Omental fat pad (tissue), 4 donors: ENCODE measurements around the gene APOL6. TPM values are rescaled to one million over a fixed set of nuclear protein-coding genes. Genes with fewer than 3 reads are reported as not detected.

ENCODE experiments used
- ATAC-seq: fragments of 150-250 bp; one replicate; pipeline ENCODE4 v1.9.1; 2016; ENCODE audit warnings: mild to moderate bottlenecking, moderate library complexity; ENCODE audit not compliant: low FRiP score
- DNase-seq: peaks from one replicate; pipeline ENCODE4 v3.0.0-alpha.2; 2019; ENCODE audit warnings: low spot score
- total RNA-seq, 4 donors: library from RNA; depleted of rRNA; stranded (reverse); fragments of >200 nt; gene quantifications; one replicate each; pipeline ENCODE4 v1.1.0, GENCODE V29; 2016
- TF ChIP-seq, protein P1 (sequence below), 3 donors: fragments of 450-650 bp; IDR thresholded peaks; one replicate each; pipeline ENCODE4 v1.5.1; 2016 to 2017; ENCODE audit warnings: antibody characterized with exemption in 3 of 3, mild to moderate bottlenecking in 3 of 3, moderate library complexity in 2 of 3

The APOL6 gene
- total RNA-seq, 4 donors from 2014 or later, result 53.8 to 104 (median 75.1) TPM

DNA sequence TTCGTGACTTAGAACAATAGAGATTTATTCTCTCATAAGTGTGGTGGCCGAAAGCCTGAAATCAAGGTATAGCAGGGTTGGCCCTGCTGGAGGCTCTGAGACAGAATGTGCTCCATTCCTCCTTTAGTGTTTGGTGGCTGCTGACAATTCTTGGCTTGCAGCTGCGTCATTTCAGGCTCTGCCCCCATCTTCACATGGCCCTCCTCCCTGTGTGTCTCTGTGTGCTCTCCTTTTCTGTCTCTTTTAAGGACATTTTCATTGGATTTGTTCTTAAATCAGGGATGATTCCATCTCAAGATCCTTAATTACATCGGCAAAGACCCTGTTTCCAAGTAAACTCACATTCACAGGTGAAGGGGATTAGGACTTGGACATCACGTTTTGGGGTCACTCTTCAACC lies 10.2 kb upstream of the APOL6 start:
- DNase-seq, result no peak
- TF ChIP-seq, protein P1, sequence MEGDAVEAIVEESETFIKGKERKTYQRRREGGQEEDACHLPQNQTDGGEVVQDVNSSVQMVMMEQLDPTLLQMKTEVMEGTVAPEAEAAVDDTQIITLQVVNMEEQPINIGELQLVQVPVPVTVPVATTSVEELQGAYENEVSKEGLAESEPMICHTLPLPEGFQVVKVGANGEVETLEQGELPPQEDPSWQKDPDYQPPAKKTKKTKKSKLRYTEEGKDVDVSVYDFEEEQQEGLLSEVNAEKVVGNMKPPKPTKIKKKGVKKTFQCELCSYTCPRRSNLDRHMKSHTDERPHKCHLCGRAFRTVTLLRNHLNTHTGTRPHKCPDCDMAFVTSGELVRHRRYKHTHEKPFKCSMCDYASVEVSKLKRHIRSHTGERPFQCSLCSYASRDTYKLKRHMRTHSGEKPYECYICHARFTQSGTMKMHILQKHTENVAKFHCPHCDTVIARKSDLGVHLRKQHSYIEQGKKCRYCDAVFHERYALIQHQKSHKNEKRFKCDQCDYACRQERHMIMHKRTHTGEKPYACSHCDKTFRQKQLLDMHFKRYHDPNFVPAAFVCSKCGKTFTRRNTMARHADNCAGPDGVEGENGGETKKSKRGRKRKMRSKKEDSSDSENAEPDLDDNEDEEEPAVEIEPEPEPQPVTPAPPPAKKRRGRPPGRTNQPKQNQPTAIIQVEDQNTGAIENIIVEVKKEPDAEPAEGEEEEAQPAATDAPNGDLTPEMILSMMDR (IDR thresholded peaks at IDR 0.05), result no peak
- ATAC-seq, result no peak

DNA sequence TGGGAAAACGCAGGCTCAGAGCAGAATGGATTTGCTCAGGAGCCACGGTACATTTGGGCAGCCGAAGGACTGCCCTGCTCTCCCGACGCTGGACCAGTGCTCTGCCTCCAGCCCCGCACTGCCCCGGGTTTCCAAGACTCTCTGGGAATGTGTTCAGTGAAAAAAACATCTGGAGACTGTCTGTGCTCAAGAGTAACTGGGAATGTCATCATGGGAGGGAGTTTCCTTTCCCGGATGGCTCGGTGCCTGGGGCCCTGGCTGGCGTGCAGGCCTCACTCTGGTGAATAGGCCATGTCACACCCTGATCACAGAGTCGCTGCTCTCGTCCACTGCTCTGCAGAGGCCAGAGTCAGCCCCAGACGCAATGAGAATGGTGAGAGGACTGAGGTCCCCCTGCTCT lies 9.8 kb upstream of the APOL6 start:
- ATAC-seq, result peak; percentile 71
- no peak for DNase-seq
- TF ChIP-seq, protein P1 (IDR thresholded peaks at IDR 0.05), result no peak

DNA sequence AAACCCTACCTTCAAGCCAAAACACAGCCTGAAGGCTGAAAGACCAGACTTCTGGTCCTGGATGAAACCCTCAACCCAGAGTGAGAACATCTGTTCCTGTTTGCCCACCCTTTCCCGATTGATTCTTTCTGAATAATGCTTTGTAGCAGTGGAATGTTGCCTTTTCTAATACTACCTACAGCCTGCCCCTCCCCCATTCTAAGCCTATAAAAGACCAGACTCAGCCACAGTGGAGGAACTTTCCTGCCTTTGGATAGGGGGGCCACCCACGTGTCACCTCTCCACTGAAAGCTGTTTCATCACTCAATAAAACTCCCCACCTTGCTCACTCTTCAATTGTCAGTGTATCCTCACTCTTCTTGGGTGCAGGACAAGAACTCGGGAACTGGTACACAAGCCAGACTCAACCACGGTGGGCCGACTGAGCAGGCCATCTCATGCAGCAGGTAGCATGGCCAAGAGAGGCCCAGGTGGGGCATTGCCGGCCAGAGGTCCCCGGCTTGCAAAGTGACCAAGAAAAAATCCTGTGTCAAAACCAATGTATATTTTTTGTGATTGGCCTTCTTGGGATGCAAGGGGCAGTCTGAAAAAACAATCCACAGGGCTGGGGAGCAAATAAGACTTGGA lies 6.6 kb upstream of the APOL6 start:
- DNase-seq, result no peak
- TF ChIP-seq, protein P1 (IDR thresholded peaks at IDR 0.05), result no peak
- ATAC-seq, result no peak

DNA sequence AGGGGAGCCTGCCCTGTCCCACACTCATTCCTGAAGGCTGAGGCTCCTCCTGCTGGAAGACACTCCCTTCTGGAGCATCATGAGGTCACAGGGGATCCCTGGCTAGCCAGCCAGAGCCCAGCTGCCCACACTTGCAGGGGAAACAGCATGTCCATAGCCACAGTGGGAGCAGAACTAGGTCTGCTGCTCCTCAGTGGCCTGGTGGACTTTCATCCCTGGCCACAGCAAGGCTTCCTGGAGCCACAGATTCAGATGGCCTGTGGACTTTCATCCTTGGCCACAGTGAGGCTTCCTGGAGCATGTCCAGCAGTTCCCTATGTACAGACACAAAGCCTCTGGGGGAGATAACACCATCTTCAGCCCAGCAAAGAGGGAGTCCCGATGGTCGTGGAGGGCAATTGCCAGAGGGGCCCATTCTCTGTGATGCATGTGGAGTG lies 5.9 kb upstream of the APOL6 start:
- ATAC-seq (no peak), DNase-seq (no peak)
- TF ChIP-seq, protein P1 (IDR thresholded peaks at IDR 0.05), result no peak

DNA sequence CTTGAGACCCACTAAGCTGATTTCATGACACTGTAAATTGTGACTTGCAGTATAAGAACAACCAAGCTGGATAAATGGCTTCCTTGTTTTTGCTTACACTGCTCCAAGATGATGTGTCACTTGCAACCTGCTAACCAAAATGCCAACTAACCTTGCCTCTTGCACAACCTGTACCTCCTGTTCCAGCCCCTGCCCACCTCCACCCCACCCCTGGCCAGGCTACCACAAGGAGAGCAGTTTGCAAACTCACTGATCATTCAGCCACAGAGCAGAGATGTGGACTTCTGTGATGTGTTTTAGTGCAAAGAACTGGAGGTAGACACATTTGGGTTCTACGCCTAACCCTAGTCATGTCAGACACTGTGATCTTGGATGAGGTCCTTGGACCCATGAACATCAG lies 4.3 kb upstream of the APOL6 start:
- DNase-seq (no peak), ATAC-seq (no peak)
- TF ChIP-seq, protein P1 (IDR thresholded peaks at IDR 0.05), result no peak

DNA sequence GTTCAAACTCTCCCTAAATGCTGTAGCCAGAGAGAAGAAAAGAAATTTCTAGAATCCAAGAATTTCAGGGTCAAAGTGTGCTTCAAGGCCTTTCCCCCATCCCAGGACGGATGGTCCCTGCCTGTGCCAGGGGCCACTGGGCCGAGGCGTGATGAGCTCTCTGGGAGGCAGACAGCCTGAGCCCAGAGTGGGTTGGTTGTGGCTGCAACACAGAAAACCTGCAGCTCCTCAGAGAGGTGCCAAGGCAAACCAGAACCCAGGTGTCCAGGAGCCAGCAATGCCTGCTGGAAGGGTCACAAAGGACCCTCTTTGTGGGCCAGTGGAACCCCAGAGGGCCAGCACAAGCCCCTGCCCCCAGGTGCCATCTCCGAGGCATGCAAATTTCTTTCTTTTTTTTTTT lies 2.6 kb upstream of the APOL6 start:
- ATAC-seq (no peak), DNase-seq (no peak)
- TF ChIP-seq, protein P1 (IDR thresholded peaks at IDR 0.05), result no peak

DNA sequence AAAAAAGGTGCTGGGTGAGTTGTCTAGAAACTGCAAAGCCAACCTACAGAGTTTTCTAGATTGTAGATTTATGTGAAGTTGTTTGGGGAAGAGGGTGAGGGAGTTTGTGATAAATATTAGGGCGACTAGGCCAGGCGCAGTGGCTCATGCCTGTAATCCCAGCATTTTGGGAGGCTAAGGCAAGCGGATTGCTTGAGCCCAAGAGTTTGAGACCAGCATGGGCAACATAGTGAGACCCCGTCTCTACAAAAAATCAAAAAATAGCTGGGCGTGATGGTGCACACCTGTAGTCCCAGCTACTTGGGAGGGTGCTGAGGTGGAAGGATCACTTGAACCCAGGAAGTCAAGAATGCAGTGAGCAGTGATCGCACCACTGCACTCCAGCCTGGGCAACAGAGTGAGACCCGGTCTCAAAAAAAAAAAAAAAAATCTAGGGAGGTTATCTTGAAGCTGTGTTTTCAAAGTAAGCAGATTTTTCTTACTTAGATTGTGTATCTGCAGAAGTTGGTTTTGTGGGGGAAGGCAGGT lies 844 bp downstream of the APOL6 start:
- DNase-seq, result no peak
- TF ChIP-seq, protein P1 (IDR thresholded peaks at IDR 0.05), result no peak
- ATAC-seq, result no peak
